ENCODE measurements around the gene CPZ. TPM values are rescaled to one million over a fixed set of nuclear protein-coding genes. Genes with fewer than 3 reads are reported as not detected.
A peak's percentile ranks its signal among the peaks of the same experiment; 100 is the strongest.

The CPZ gene
- 22.7 to 26.9 TPM (median 22.8 TPM) in 3 replicates for total RNA-seq (2021)
- Bru-seq, nascent RNA = percentile 60 among the genes with signal in this experiment
- long read RNA-seq, experiment 1, transcript CPZ-201 (10 exons, 2,136 nt) = minor isoform, 10 of 40 reads
- long read RNA-seq, experiment 1, transcript CPZ-202 (11 exons, 2,267 nt) = major isoform, 22 of 40 reads
- long read RNA-seq, experiment 1, partial matches to known transcripts = 2 of 40 reads
- long read RNA-seq, experiment 1, other reads (novel, unspliced or antisense) = 6 of 40 reads
- long read RNA-seq, experiment 2, transcript CPZ-202 (11 exons, 2,267 nt) = major isoform, 6 of 25 reads
- long read RNA-seq, experiment 2, partial matches to known transcripts = 11 of 25 reads
- long read RNA-seq, experiment 2, other reads (novel, unspliced or antisense) = 5 of 25 reads
- long read RNA-seq, experiment 3, transcript CPZ-202 (11 exons, 2,267 nt) = major isoform, 5 of 9 reads
- long read RNA-seq, experiment 3, partial matches to known transcripts = 0 of 9 reads
- long read RNA-seq, experiment 3, other reads (novel, unspliced or antisense) = 2 of 9 reads

- Mint-ChIP-seq H3K27ac (no peak within 1 kb of the TSS), H3K9me3 (no peaks in the 10 kb centered on the region), H3K4me3 (peak within 1 kb of the TSS; percentile 62), H3K36me3 (no peaks in the 10 kb centered on the region), H3K27me3 (ENCODE audit: low read depth) (no peaks in the 10 kb centered on the region; the same call in 1 of the 2 replicates), H3K4me1 (peaks cover 27% of the 10 kb centered on the region)
- ChIA-PET POLR2A (interaction anchor here (1.1 to 1.3 kb wide), 2 partner anchors 15 to 45 kb away, joined by 3 to 5 read pairs; no protein-coding TSS in a partner anchor), CTCF (interaction anchor here (0.7 to 4.1 kb wide), 13 partner anchors 10 to 294 kb away, joined by 3 to 26 read pairs (median 7); partner anchors contain the start of gene GPR78)
- ATAC-seq (peak; percentile 75), DNase-seq (ENCODE audit: low spot score) (peak; percentile 76)
- TF ChIP-seq ATF2 (CRISPR knock-in tag; IDR thresholded peaks at IDR 0.05; ENCODE audit: borderline replicate concordance, low read depth) = no peak
- TF ChIP-seq HMGA2 (CRISPR knock-in tag; IDR thresholded peaks at IDR 0.05) = no peak
- TF ChIP-seq ZNF232 (CRISPR knock-in tag; IDR thresholded peaks at IDR 0.05) = no peak
- peak; percentile 35; the same call in 1 of the 2 replicates for TF ChIP-seq MYBL2 (CRISPR knock-in tag; IDR thresholded peaks at IDR 0.05)
- no peak for TF ChIP-seq E2F1 (CRISPR knock-in tag; IDR thresholded peaks at IDR 0.05)
- TF ChIP-seq NR1H2 (CRISPR knock-in tag; IDR thresholded peaks at IDR 0.05) = no peak
- TF ChIP-seq ZNF121 (CRISPR knock-in tag; IDR thresholded peaks at IDR 0.05) = peak; percentile 76
- no peak for TF ChIP-seq CREB1 (CRISPR knock-in tag; IDR thresholded peaks at IDR 0.05)
- TF ChIP-seq KAT7 (CRISPR knock-in tag; IDR thresholded peaks at IDR 0.05; ENCODE audit: borderline replicate concordance) = no peak
- TF ChIP-seq TP53 (CRISPR knock-in tag; IDR thresholded peaks at IDR 0.05) = no peak
- TF ChIP-seq ZNF281 (CRISPR knock-in tag; IDR thresholded peaks at IDR 0.05) = no peak
- TF ChIP-seq SP1 (CRISPR knock-in tag; conservative IDR thresholded peaks at IDR 0.05) = peak; percentile 60
- peak; percentile 49; the same call in 1 of the 2 replicates for TF ChIP-seq FOXP4 (CRISPR knock-in tag; IDR thresholded peaks at IDR 0.05)
- no peak for TF ChIP-seq AFF4 (CRISPR knock-in tag; IDR thresholded peaks at IDR 0.05; ENCODE audit: borderline replicate concordance)
- no peak for TF ChIP-seq MAX (CRISPR knock-in tag; IDR thresholded peaks at IDR 0.05)
- no peak for TF ChIP-seq ETV6 (CRISPR knock-in tag; IDR thresholded peaks at IDR 0.05)
- TF ChIP-seq SMAD3 (CRISPR knock-in tag; IDR thresholded peaks at IDR 0.05; ENCODE audit: borderline replicate concordance) = no peak
- TF ChIP-seq ZNF416 (CRISPR knock-in tag; IDR thresholded peaks at IDR 0.05) = no peak
- TF ChIP-seq CREM (CRISPR knock-in tag; IDR thresholded peaks at IDR 0.05) = no peak; the same call in 1 of the 2 replicates
- TF ChIP-seq ZBTB21 (CRISPR knock-in tag; IDR thresholded peaks at IDR 0.05; ENCODE audit: borderline replicate concordance) = no peak
- TF ChIP-seq ESRRA (CRISPR knock-in tag; IDR thresholded peaks at IDR 0.05; ENCODE audit: borderline replicate concordance) = no peak
- no peak for TF ChIP-seq USF2 (CRISPR knock-in tag; IDR thresholded peaks at IDR 0.05)
These were observed at the start of gene CPZ for GRCh38 chr4:8592366-8593263. TSS of gene CPZ (plus strand) at chr4:8592765. CDS start at chr4:8592834, 69 bp downstream.
